HG03066 (cell line): Measurements from ENCODE around the gene SEZ6.

ENCODE experiments used
- ATAC-seq: cut with Tn5 transposase; IDR thresholded peaks from one replicate; pipeline ENCODE4 v1.9.1; 2021; ENCODE audit warnings: low read depth; ENCODE audit not compliant: unreplicated experiment

The SEZ6 gene

GRCh38 chr17:28977659-28978355 is 28.0 kb downstream of the SEZ6 start:
- no peak for ATAC-seq

GRCh38 chr17:28975646-28976045 is 30.2 kb downstream of the SEZ6 start:
- no peak for ATAC-seq

GRCh38 chr17:28975031-28975430 is 30.8 kb downstream of the SEZ6 start:
- ATAC-seq = no peak

- ATAC-seq = no peak
Observed at GRCh38 chr17:28974451-28974850, 31.4 kb downstream of the SEZ6 start.

GRCh38 chr17:28973425-28973824 is 32.4 kb downstream of the SEZ6 start:
- ATAC-seq = no peak

- ATAC-seq = no peak
Observed at GRCh38 chr17:28972437-28972836, 33.4 kb downstream of the SEZ6 start.

- ATAC-seq = no peak
Observed at GRCh38 chr17:28970879-28971278, 35.0 kb downstream of the SEZ6 start.

GRCh38 chr17:28969706-28970393 is 36.0 kb downstream of the SEZ6 start:
- ATAC-seq = no peak

GRCh38 chr17:28968914-28969295 is 36.9 kb downstream of the SEZ6 start:
- no peak for ATAC-seq

GRCh38 chr17:28968231-28968913 is 37.5 kb downstream of the SEZ6 start:
- ATAC-seq = no peak

- ATAC-seq = no peak
Observed at GRCh38 chr17:28967221-28968135, 38.4 kb downstream of the SEZ6 start.

- no peak for ATAC-seq
Observed at GRCh38 chr17:28963841-28964240, 42.0 kb downstream of the SEZ6 start.

- ATAC-seq = no peak
Observed at GRCh38 chr17:28963055-28963611, 42.7 kb downstream of the SEZ6 start.

- no peak for ATAC-seq
Observed at GRCh38 chr17:28961391-28961790, 44.4 kb downstream of the SEZ6 start.

- no peak for ATAC-seq
Observed at GRCh38 chr17:28960256-28961061, 45.4 kb downstream of the SEZ6 start.

- no peak for ATAC-seq
Observed at GRCh38 chr17:28959471-28959871, 46.4 kb downstream of the SEZ6 start.

GRCh38 chr17:28958820-28959455 is 46.9 kb downstream of the SEZ6 start:
- ATAC-seq = no peak

GRCh38 chr17:28957992-28958355 is 47.9 kb downstream of the SEZ6 start:
- no peak for ATAC-seq

GRCh38 chr17:28957277-28957991 is 48.4 kb downstream of the SEZ6 start:
- ATAC-seq = no peak
